ENCODE results near the gene HLA-DRB5.

GRCh38 chr6:32519118-32519909, 10.8 kb downstream of the HLA-DRB5 start:
- TF ChIP-seq CTCF (conservative IDR thresholded peaks at IDR 0.05) (no peak), ZFX (IDR thresholded peaks at IDR 0.05) (no peak)
